HEK293T (cell line): ENCODE results near the gene SLC30A10.
"Not testable (repeated sequence)": the region's sequence is repeated elsewhere in the genome, so short reads cannot be mapped to it uniquely, and the experiment has no call there.

ENCODE experiments used
- CTCF ChIA-PET: fragments of 350-600 bp; formaldehyde crosslinking; extraction: SDS; loops from one replicate; lab custom pipeline; 2021; ENCODE audit warnings: antibody characterized with exemption, inconsistent platforms; lab: Yijun Ruan, JAX
- POLR2A ChIA-PET: fragments of 350-600 bp; formaldehyde crosslinking; extraction: SDS; loops from one replicate; lab custom pipeline; 2020; ENCODE audit warnings: antibody characterized with exemption, inconsistent platforms; lab: Yijun Ruan, JAX
- DNase-seq: peaks from one replicate; pipeline ENCODE4 v3.0.0; 2012; ENCODE audit warnings: mixed read lengths; ENCODE audit errors: extremely low spot score
- BHLHE40 ChIP-seq: fragments of 450-650 bp; IDR thresholded peaks from 2 replicates; pipeline ENCODE4 v1.6.1; 2016; ENCODE audit warnings: mild to moderate bottlenecking, moderate library complexity, borderline replicate concordance
- CTBP1 ChIP-seq: fragments of 450-650 bp; IDR thresholded peaks from 2 replicates; pipeline ENCODE4 v1.6.1; 2016; ENCODE audit warnings: borderline replicate concordance
- ELF4 ChIP-seq: fragments of 450-650 bp; IDR thresholded peaks from 2 replicates; pipeline ENCODE4 v1.6.1; 2017; ENCODE audit warnings: antibody characterized with exemption
- FOXA1 ChIP-seq: fragments of 450-650 bp; IDR thresholded peaks from 2 replicates; pipeline ENCODE4 v1.6.1; 2016; ENCODE audit warnings: mild to moderate bottlenecking
- FOXM1 ChIP-seq: fragments of 450-650 bp; IDR thresholded peaks from 2 replicates; pipeline ENCODE4 v1.6.1; 2017; ENCODE audit warnings: mild to moderate bottlenecking, borderline replicate concordance
- HDGF ChIP-seq: fragments of 450-650 bp; IDR thresholded peaks from 2 replicates; pipeline ENCODE4 v1.6.1; 2017; ENCODE audit warnings: antibody characterized with exemption, borderline replicate concordance
- LEF1 ChIP-seq: fragments of 450-650 bp; IDR thresholded peaks from 2 replicates; pipeline ENCODE4 v1.6.1; 2017; ENCODE audit warnings: mild to moderate bottlenecking, borderline replicate concordance
- NFRKB ChIP-seq: fragments of 450-650 bp; IDR thresholded peaks from 2 replicates; pipeline ENCODE4 v1.6.1; 2016; ENCODE audit warnings: mild to moderate bottlenecking, moderate library complexity
- PKNOX1 ChIP-seq: fragments of 450-650 bp; IDR thresholded peaks from 2 replicates; pipeline ENCODE4 v1.6.1; 2016
- SP1 ChIP-seq: fragments of 450-650 bp; IDR thresholded peaks from 2 replicates; pipeline ENCODE4 v1.6.1; 2017
- SUZ12 ChIP-seq: fragments of 450-650 bp; IDR thresholded peaks from 2 replicates; pipeline ENCODE4 v1.6.1; 2016; ENCODE audit warnings: mild to moderate bottlenecking
- TARDBP ChIP-seq: fragments of 450-650 bp; IDR thresholded peaks from 2 replicates; pipeline ENCODE4 v1.6.1; 2016
- ZNF384 ChIP-seq: fragments of 450-650 bp; IDR thresholded peaks from 2 replicates; pipeline ENCODE4 v1.6.1; 2016

The SLC30A10 gene

GRCh38 chr1:219875860-219876259 lies 52.5 kb downstream of the SLC30A10 start:
- TF ChIP-seq HDGF, result no peak
- TF ChIP-seq FOXM1, result no peak
- TF ChIP-seq ZNF384, result no peak
- CTCF ChIA-PET, result no interaction called here
- no peak for DNase-seq
- POLR2A ChIA-PET, result no interaction called here

GRCh38 chr1:219872538-219872937 lies 55.8 kb downstream of the SLC30A10 start:
- POLR2A ChIA-PET, CTCF ChIA-PET, DNase-seq: not testable (repeated sequence)

GRCh38 chr1:219871427-219872057 lies 56.8 kb downstream of the SLC30A10 start:
- no peak for DNase-seq
- POLR2A ChIA-PET, result no interaction called here
- CTCF ChIA-PET, result interaction anchor here (0.7 kb wide), 1 partner anchor 120 kb away, joined by 7 read pairs; no protein-coding TSS in a partner anchor
- TF ChIP-seq CTBP1, result no peak
- TF ChIP-seq FOXA1, result no peak
- TF ChIP-seq TARDBP, result no peak
- TF ChIP-seq ELF4, result no peak
- no peak for TF ChIP-seq BHLHE40
- TF ChIP-seq SUZ12, result no peak
- no peak for TF ChIP-seq PKNOX1
- TF ChIP-seq LEF1, result no peak
- no peak for TF ChIP-seq SP1
- TF ChIP-seq ZNF384, result no peak
- no peak for TF ChIP-seq NFRKB

GRCh38 chr1:219868615-219869014 lies 59.7 kb downstream of the SLC30A10 start:
- DNase-seq, CTCF ChIA-PET, POLR2A ChIA-PET: not testable (repeated sequence)
